MM.1S (cell line): ENCODE results near the gene MXRA7.

Source experiments
- DNase-seq: peaks from one replicate; pipeline ENCODE4 v3.0.0-alpha.2; 2015
- H2AFZ ChIP-seq: fragments of 300-600 bp; sonication (generic); 2 replicates; pipeline ENCODE4 v1.6.0; 2016; ENCODE audit warnings: antibody characterized with exemption, low read length
- H3F3A ChIP-seq: fragments of 300-600 bp; sonication (generic); 2 replicates; pipeline ENCODE4 v1.6.1; 2016; ENCODE audit warnings: mild to moderate bottlenecking, antibody characterized with exemption, low read length, moderate library complexity, mixed read lengths; ENCODE audit not compliant: insufficient read depth
- H3K27ac ChIP-seq: fragments of 300-600 bp; sonication (generic); 2 replicates; pipeline ENCODE4 v1.5.1; 2016; ENCODE audit warnings: mild to moderate bottlenecking, low read length
- H3K27me3 ChIP-seq: fragments of 300-600 bp; sonication (generic); replicated peaks from 2 replicates; pipeline ENCODE4 v1.6.0; 2016; ENCODE audit warnings: low read length; ENCODE audit not compliant: insufficient read depth
- H3K36me3 ChIP-seq: fragments of 300-600 bp; sonication (generic); replicated peaks from 2 replicates; pipeline ENCODE4 v1.6.1; 2016; ENCODE audit warnings: mild to moderate bottlenecking, low read length, mixed read lengths; ENCODE audit not compliant: insufficient read depth
- H3K4me1 ChIP-seq: fragments of 300-600 bp; sonication (generic); 2 replicates; pipeline ENCODE4 v1.6.1; 2016; ENCODE audit warnings: low read length, mixed read lengths
- H3K4me2 ChIP-seq: fragments of 300-600 bp; sonication (generic); 2 replicates; pipeline ENCODE4 v1.6.0; 2016; ENCODE audit warnings: low read depth, low read length
- H3K4me3 ChIP-seq: fragments of 300-600 bp; sonication (generic); 2 replicates; pipeline ENCODE4 v1.5.1; 2016; ENCODE audit warnings: low read length, mixed read lengths
- H3K79me2 ChIP-seq: fragments of 300-600 bp; sonication (generic); 2 replicates; pipeline ENCODE4 v1.6.1; 2016; ENCODE audit warnings: mixed run types, low read length, mixed read lengths
- H3K9ac ChIP-seq: fragments of 300-600 bp; sonication (generic); 2 replicates; pipeline ENCODE4 v1.6.1; 2016; ENCODE audit warnings: low read length, mixed read lengths
- H3K9me2 ChIP-seq: fragments of 300-600 bp; sonication (generic); replicated peaks from 2 replicates; pipeline ENCODE4 v1.6.1; 2016; ENCODE audit warnings: mild to moderate bottlenecking, low read length, mixed read lengths; ENCODE audit not compliant: insufficient read depth
- H3K9me3 ChIP-seq: fragments of 300-600 bp; sonication (generic); replicated peaks from 2 replicates; pipeline ENCODE4 v1.6.1; 2016; ENCODE audit warnings: mild to moderate bottlenecking, low read length, mixed read lengths; ENCODE audit not compliant: insufficient read depth
- H4K20me1 ChIP-seq: fragments of 300-600 bp; sonication (generic); 2 replicates; pipeline ENCODE4 v1.6.1; 2016; ENCODE audit warnings: mild to moderate bottlenecking, low read length, moderate library complexity, mixed read lengths; ENCODE audit not compliant: insufficient read depth
- EZH2 ChIP-seq: fragments of 300-600 bp; sonication (generic); optimal IDR thresholded peaks from 2 replicates; pipeline ENCODE3; 2017; ENCODE audit warnings: low read depth, mild to moderate bottlenecking, antibody characterized with exemption, low read length, mixed read lengths
- EZH2phosphoT487 ChIP-seq: fragments of 300-600 bp; sonication (generic); IDR thresholded peaks from 2 replicates; pipeline ENCODE4 v1.6.1; 2018; ENCODE audit warnings: antibody characterized with exemption, low read length
- TF ChIP-seq, protein P1 (sequence below): fragments of 300-600 bp; sonication (generic); IDR thresholded peaks from 2 replicates; pipeline ENCODE4 v1.5.1; 2016; ENCODE audit warnings: antibody characterized with exemption, low read length, mixed read lengths

MXRA7 gene

DNA sequence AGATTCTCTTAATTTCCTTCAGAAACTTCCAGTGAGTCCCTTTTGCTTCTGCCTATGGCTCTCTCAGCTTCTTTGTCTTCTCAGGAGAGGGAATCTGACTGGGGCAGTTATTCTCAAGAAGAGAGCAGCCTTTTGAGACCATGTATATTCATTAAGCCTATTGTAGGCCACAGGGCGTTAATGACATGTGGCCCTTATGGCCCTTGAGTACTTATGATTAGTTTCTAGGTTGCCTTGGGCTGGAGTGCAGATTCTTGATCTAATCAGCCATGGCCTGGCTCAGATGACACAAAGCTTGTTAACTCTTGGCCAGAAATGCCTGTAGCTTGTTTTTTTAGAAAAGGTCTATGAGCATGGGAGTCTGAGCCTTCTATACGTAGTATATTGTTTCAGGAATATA, 44.5 kb upstream of the MXRA7 start:
- Histone ChIP-seq H3K9me2 (no peaks in the 10 kb centered on the region), H3K4me2 (no peak overlapping the region), H4K20me1 (no peaks in the 10 kb centered on the region), H3K27ac (no peak overlapping the region), H3K9me3 (no peaks in the 10 kb centered on the region), H3K9ac (no peak overlapping the region), H3K36me3 (peaks cover 3% of the 10 kb centered on the region; the same call in 1 of the 2 replicates), H3K79me2 (no peaks in the 10 kb centered on the region), H2AFZ (no peak overlapping the region), H3K4me1 (peaks cover 9% of the 10 kb centered on the region), H3K4me3 (no peak overlapping the region), H3F3A (no peaks in the 10 kb centered on the region), H3K27me3 (no peaks in the 10 kb centered on the region)
- DNase-seq, result no peak
- TF ChIP-seq EZH2phosphoT487 (no peak), EZH2 (no peak)
- TF ChIP-seq, protein P1, sequence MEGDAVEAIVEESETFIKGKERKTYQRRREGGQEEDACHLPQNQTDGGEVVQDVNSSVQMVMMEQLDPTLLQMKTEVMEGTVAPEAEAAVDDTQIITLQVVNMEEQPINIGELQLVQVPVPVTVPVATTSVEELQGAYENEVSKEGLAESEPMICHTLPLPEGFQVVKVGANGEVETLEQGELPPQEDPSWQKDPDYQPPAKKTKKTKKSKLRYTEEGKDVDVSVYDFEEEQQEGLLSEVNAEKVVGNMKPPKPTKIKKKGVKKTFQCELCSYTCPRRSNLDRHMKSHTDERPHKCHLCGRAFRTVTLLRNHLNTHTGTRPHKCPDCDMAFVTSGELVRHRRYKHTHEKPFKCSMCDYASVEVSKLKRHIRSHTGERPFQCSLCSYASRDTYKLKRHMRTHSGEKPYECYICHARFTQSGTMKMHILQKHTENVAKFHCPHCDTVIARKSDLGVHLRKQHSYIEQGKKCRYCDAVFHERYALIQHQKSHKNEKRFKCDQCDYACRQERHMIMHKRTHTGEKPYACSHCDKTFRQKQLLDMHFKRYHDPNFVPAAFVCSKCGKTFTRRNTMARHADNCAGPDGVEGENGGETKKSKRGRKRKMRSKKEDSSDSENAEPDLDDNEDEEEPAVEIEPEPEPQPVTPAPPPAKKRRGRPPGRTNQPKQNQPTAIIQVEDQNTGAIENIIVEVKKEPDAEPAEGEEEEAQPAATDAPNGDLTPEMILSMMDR, result no peak

- no peak for DNase-seq
- Histone ChIP-seq H3K4me3 (no peak overlapping the region), H3K36me3 (peaks cover 3% of the 10 kb centered on the region; the same call in 1 of the 2 replicates), H3K27ac (no peak overlapping the region), H3K9ac (no peak overlapping the region), H3K4me2 (no peak overlapping the region), H4K20me1 (no peaks in the 10 kb centered on the region), H3K4me1 (peaks cover 9% of the 10 kb centered on the region), H3K79me2 (no peaks in the 10 kb centered on the region), H3K9me3 (no peaks in the 10 kb centered on the region), H2AFZ (no peak overlapping the region), H3F3A (no peaks in the 10 kb centered on the region), H3K9me2 (no peaks in the 10 kb centered on the region), H3K27me3 (no peaks in the 10 kb centered on the region)
- TF ChIP-seq EZH2 (no peak), EZH2phosphoT487 (no peak)
- TF ChIP-seq, protein P1, result no peak
Measured at GRCh38 chr17:76753061-76753961, 42.5 kb upstream of the MXRA7 start.

DNA sequence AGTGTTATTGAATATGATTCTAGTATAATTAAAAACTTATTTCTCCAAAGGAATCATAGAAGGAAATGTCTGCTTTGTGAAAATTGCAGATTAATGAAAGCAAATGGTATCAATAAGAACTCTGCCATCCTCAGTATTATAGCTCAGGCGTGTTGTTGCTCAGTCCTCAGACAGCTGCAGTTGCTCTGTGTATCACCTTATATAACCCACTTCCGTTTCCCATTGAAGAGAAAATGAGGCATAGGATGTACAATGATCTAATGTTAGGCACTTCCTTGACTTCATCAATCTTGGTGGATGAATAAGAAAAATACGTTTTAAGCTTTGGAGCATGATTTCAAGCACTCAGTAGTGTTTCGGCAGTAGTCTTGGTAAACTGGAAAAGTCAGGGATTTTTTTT, 41.2 kb upstream of the MXRA7 start:
- H4K20me1 ChIP-seq, result no peaks in the 10 kb centered on the region
- no peak overlapping the region for H3K4me2 ChIP-seq
- no peak for TF ChIP-seq EZH2phosphoT487

More for the DNA sequence above, 41.2 kb upstream of the MXRA7 start:
- Histone ChIP-seq H3K9ac (no peak overlapping the region), H3F3A (no peaks in the 10 kb centered on the region), H3K9me2 (no peaks in the 10 kb centered on the region), H3K27me3 (no peaks in the 10 kb centered on the region), H3K4me1 (peaks cover 9% of the 10 kb centered on the region), H3K9me3 (no peaks in the 10 kb centered on the region), H3K36me3 (peaks cover 3% of the 10 kb centered on the region; the same call in 1 of the 2 replicates), H3K27ac (no peak overlapping the region), H3K4me3 (no peak overlapping the region), H3K79me2 (no peaks in the 10 kb centered on the region), H2AFZ (no peak overlapping the region)
- DNase-seq, result no peak
